ENCODE results near the gene TRMT10C. TPM values are rescaled to one million over a fixed set of nuclear protein-coding genes. Genes with fewer than 3 reads are reported as not detected.
"Not testable (repeated sequence)": the region's sequence is repeated elsewhere in the genome, so short reads cannot be mapped to it uniquely, and the experiment has no call there.

Gene TRMT10C
- polyA plus RNA-seq, 1 donor: 27.5 TPM

DNA sequence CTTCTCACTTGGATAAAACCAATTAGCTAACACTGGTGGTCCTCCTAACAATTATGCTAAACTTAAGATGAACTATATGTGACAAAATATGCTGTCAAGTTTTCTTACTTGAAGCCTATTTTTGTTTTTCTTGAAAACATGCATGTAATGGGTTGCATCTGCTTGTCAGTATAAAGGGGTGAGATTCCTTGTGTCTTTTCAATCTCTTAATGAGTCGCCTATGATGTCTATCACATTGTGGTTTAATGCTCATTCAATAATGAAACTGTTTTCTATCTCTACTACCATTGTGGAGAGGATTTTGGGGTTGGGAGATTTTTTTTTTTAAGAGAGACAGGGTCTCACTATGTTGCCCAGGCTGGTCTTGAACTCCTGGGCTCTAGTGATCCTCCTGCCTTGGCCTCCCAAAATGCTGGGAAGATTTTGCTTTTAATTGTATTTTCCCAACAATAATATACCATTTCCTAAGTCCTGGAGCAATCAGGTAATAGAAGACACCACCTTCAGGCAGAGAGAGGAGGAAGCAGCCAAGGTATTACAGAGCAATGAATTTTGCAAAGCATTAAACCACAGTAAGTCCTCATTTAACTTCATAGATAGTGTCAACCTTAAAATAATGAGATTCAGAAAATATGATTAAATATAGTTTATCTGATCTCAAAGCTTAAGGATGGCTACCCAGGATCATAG lies 17.4 kb upstream of the TRMT10C start:
- H3K4me3 ChIP-seq (ENCODE audit: low read length): no peak overlapping the region
- no peaks in the 10 kb centered on the region for H3K4me1 ChIP-seq (ENCODE audit: control insufficient read depth, insufficient read depth, low read length)
- WGBS (ENCODE audit: insufficient coverage, low lambda C conversion rate): no CpG with 5 or more reads among the region's 1 CpG
- no peaks in the 10 kb centered on the region for H3K9me3 ChIP-seq (ENCODE audit: control insufficient read depth, low read depth, low read length)
- no peak for DNase-seq
- no peaks in the 10 kb centered on the region for H3K36me3 ChIP-seq (ENCODE audit: control insufficient read depth, insufficient read depth, low read length)
- H3K27ac ChIP-seq (ENCODE audit: low read length): no peak overlapping the region
- no peaks in the 10 kb centered on the region for H3K27me3 ChIP-seq (ENCODE audit: control insufficient read depth, insufficient read depth, low read length)

DNA sequence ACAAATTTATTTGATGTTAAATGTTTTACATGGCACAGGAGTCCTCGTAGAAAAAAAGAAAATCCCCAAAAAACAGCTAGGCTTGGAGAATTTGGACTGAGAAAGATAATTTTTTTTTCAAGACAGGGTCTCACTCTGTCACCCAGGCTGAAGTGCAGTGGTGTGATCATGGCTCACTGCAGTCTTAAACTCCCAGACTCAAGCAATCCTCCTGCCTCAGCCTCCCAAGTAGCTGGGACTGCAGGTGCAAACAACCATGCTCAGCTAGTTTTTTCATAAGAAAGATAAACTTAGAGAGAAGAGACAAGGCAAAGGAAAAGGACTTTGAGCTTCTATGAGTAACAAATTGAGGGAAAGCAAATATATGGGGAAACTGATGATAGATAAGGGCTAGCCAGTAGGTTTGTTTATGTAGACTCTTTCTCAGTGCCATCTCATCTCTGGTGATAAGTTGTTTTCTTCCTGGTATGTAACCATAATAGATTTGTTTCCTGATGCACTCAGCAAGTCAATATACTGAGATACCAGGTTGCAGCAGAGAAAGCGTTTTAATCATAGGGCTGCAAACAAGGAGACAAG lies 13.1 kb upstream of the TRMT10C start:
- Histone ChIP-seq H3K27me3 (ENCODE audit: control insufficient read depth, insufficient read depth, low read length) (no peaks in the 10 kb centered on the region), H3K4me1 (ENCODE audit: control insufficient read depth, insufficient read depth, low read length) (peaks cover 2% of the 10 kb centered on the region), H3K9me3 (ENCODE audit: control insufficient read depth, low read depth, low read length) (peaks cover 13% of the 10 kb centered on the region), H3K36me3 (ENCODE audit: control insufficient read depth, insufficient read depth, low read length) (no peaks in the 10 kb centered on the region), H3K4me3 (ENCODE audit: low read length) (no peak overlapping the region), H3K27ac (ENCODE audit: low read length) (no peak overlapping the region)
- WGBS (ENCODE audit: insufficient coverage, low lambda C conversion rate): no CpG with 5 or more reads among the region's 2 CpGs
- DNase-seq: peak; percentile 33 to 61

DNA sequence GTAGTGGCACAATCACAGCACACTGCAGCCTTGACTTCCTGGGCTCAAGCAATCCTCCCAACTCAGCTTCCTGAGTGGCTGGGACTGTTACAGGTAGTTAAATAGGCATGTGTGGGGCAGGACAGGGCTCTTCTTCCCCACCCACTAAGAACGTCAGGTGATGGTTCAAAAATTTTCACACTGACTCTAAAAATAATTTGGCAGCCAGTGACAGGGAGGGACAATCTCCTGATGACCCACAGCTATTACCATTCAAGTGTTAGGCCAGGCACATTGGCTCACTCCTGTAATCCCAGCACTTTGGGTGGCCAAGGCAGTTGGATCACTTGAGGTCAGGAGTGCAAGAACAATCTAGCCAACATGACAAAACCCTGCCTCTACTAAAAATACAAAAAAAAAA lies 12.2 kb upstream of the TRMT10C start:
- DNase-seq: no peak
- H3K4me3 ChIP-seq (ENCODE audit: low read length): no peak overlapping the region
- no peaks in the 10 kb centered on the region for H3K36me3 ChIP-seq (ENCODE audit: control insufficient read depth, insufficient read depth, low read length)
- H3K4me1 ChIP-seq (ENCODE audit: control insufficient read depth, insufficient read depth, low read length): peaks cover 2% of the 10 kb centered on the region
- no peaks in the 10 kb centered on the region for H3K27me3 ChIP-seq (ENCODE audit: control insufficient read depth, insufficient read depth, low read length)
- no peak overlapping the region for H3K27ac ChIP-seq (ENCODE audit: low read length)
- no CpG with 5 or more reads among the region's 1 CpG for WGBS (ENCODE audit: insufficient coverage, low lambda C conversion rate)
- H3K9me3 ChIP-seq (ENCODE audit: control insufficient read depth, low read depth, low read length): peaks cover 13% of the 10 kb centered on the region

DNA sequence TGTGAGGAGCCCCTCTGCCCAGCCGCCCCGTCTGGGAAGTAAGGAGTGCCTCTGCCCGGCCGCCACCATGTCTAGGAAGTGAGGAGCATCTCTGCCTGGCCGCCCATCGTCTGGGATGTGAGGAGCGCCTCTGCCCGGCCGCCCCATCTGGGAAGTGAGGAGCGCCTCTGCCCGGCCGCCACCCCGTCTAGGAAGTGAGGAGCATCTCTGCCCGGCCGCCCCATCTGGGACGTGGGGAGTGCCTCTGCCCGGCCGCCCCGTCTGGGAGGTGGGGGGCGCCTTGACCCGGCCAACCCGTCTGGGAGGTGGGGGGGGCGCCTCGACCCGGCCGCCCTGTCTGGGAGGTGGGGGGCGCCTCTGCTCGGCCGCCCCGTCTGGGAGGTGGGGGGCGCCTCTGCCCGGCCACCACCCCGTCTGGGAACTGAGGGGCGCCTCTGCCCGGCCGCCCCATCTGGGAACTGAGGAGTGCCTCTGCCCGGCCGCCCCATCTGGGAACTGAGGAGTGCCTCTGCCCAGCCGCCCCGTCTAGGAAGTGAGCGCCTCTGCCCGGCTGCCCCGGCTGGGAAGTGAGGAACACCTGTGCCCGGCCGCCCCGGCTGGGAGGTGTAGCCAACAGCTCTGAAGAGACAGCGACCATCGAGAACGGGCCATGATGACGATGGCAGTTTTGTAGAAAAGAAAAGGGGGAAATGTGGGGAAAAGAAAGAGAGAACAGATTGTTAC lies 10.1 kb upstream of the TRMT10C start:
- DNase-seq; H3K36me3 ChIP-seq (ENCODE audit: control insufficient read depth, insufficient read depth, low read length); H3K27ac ChIP-seq (ENCODE audit: low read length); H3K4me1 ChIP-seq (ENCODE audit: control insufficient read depth, insufficient read depth, low read length); H3K4me3 ChIP-seq (ENCODE audit: low read length); H3K27me3 ChIP-seq (ENCODE audit: control insufficient read depth, insufficient read depth, low read length): not testable (repeated sequence)
- H3K9me3 ChIP-seq (ENCODE audit: control insufficient read depth, low read depth, low read length): peaks cover 13% of the 10 kb centered on the region
- WGBS (ENCODE audit: insufficient coverage, low lambda C conversion rate): no CpG with 5 or more reads among the region's 50 CpGs

DNA sequence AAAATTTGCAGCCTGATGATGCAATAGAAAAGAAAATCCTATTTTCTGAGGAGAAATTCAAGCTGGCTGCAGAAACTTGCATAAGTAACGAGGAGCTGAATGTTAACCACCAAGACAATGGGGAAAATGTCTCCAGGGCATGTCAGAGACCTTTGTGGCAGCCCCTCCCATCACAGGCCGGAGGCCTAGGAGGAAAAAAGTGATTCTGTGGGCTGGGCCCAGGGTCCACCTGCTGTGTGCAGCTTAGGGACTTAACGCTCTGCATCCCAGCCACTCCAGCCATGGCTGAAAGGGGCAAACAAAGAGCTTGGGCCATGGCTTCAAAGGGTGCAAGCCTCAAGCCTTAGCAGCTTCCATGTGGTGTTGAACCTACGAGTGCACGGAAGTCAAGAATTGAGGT lies 8.3 kb upstream of the TRMT10C start:
- not testable (repeated sequence) for DNase-seq; H3K27me3 ChIP-seq (ENCODE audit: control insufficient read depth, insufficient read depth, low read length); H3K4me1 ChIP-seq (ENCODE audit: control insufficient read depth, insufficient read depth, low read length); H3K36me3 ChIP-seq (ENCODE audit: control insufficient read depth, insufficient read depth, low read length); H3K4me3 ChIP-seq (ENCODE audit: low read length); H3K27ac ChIP-seq (ENCODE audit: low read length)
- H3K9me3 ChIP-seq (ENCODE audit: control insufficient read depth, low read depth, low read length): peaks cover 13% of the 10 kb centered on the region
- WGBS (ENCODE audit: insufficient coverage, low lambda C conversion rate): no CpG with 5 or more reads among the region's 5 CpGs

DNA sequence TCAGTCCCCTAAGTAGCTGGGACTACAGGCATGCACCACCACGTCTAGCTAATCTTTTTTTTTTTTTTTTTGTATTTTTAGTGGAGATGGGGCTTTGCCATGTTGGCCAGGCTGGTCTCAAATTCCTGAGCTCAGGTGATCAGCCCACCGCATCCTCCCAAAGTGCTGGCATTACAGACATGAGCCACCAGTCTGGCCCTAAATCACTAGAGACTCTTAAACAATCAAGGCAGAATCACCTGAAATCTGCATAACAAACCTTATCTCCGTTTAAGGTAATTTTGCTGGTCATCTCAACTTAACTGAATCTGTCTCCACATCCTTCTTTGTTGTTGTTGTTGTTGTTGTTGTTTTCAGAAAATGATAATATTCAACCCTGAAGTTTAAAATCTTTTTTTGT lies 5.6 kb upstream of the TRMT10C start:
- Histone ChIP-seq H3K36me3 (ENCODE audit: control insufficient read depth, insufficient read depth, low read length) (no peaks in the 10 kb centered on the region), H3K27ac (ENCODE audit: low read length) (no peak overlapping the region), H3K9me3 (ENCODE audit: control insufficient read depth, low read depth, low read length) (peaks cover 7% of the 10 kb centered on the region), H3K4me1 (ENCODE audit: control insufficient read depth, insufficient read depth, low read length) (no peaks in the 10 kb centered on the region), H3K4me3 (ENCODE audit: low read length) (no peak overlapping the region), H3K27me3 (ENCODE audit: control insufficient read depth, insufficient read depth, low read length) (no peaks in the 10 kb centered on the region)
- no CpG with 5 or more reads among the region's 3 CpGs for WGBS (ENCODE audit: insufficient coverage, low lambda C conversion rate)
- DNase-seq: no peak

DNA sequence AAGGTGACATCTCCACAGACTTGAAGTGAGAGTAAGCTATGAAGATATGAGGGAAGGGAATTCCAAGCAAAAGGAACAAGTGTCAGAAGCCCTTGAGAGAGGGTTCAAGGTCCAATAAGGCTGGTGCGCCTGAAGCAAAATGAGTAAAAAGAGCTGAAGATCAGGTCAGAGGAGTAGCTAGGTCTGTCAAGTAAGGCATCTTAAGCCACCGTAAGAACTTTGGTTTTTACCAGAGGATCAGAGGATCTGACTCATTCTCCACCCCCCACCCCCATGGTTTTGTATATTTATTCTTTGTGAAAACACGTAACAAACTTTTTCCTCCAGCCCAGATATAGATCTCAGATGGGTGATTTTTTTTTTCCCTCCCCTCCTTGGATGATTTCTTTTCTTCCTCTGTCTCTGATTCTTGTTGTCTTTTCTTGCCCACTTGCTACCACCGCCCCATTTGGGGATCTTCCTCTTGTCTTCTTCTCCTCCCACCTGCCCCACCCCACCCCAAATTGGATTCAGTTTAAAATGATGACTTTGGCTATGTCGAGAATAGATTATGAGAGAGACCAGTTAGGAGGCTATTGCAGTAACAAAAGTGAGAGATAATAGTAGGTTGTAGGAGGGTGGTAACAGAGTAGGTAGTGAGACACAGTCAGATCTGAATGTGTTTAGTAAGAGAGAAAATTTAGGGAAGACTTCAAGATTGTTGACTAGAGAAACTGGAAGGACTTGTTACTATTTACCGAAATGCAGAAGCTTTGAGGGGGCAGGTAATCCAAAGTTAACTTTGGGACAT lies 6.1 kb downstream of the TRMT10C start:
- H3K27me3 ChIP-seq (ENCODE audit: control insufficient read depth, insufficient read depth, low read length): no peaks in the 10 kb centered on the region
- 93% methylated on average over 3 of the region's 6 CpGs for WGBS (ENCODE audit: insufficient coverage, low lambda C conversion rate)
- H3K4me1 ChIP-seq (ENCODE audit: control insufficient read depth, insufficient read depth, low read length): peaks cover 5% of the 10 kb centered on the region
- no peak overlapping the region for H3K4me3 ChIP-seq (ENCODE audit: low read length)
- DNase-seq: no peak
- H3K9me3 ChIP-seq (ENCODE audit: control insufficient read depth, low read depth, low read length): no peaks in the 10 kb centered on the region
- no peak overlapping the region for H3K27ac ChIP-seq (ENCODE audit: low read length)
- H3K36me3 ChIP-seq (ENCODE audit: control insufficient read depth, insufficient read depth, low read length): peaks cover 19% of the 10 kb centered on the region

DNA sequence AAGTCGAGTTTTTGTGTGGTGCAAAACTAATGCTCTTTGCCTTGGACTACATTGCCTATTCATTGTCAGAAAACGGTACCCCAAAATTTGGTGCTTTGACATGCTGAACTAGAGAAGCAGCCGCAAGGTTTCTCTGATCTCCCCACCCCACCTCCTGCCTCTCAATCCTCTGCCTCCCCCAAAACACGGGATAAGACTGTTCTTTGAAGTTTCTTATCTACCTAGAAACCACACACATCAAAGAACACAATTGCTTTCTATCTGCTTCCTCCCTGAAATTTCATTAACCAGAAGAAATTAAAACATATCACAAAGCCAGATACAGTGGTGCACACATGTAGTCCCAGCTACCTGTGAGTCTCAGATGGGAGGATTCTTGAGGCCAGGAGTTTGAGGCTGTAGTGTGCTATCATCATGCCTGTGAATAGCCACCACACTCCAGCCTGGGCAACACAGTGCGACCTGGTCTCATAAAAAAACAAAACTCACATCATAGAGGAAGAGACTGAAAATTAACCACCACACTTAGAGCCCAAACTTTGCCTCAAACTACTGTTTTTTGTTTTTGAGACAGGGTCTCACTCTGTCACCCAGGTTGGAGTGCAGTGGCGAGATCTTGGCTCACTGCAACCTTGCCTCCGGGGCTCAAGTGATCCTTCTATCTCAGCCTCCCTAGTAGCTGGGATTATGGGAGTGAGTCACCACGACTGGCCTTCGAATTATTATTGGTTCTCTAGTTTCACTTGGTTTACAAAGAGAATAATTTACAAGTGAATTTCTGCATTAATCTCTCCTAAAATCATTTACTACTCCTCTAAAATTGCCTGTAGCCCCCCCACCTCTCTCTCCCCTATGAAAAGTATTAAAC lies 9.6 kb downstream of the TRMT10C start:
- peaks cover 8% of the 10 kb centered on the region for H3K4me1 ChIP-seq (ENCODE audit: control insufficient read depth, insufficient read depth, low read length)
- no peaks in the 10 kb centered on the region for H3K9me3 ChIP-seq (ENCODE audit: control insufficient read depth, low read depth, low read length)
- H3K27ac ChIP-seq (ENCODE audit: low read length): no peak overlapping the region
- no peaks in the 10 kb centered on the region for H3K27me3 ChIP-seq (ENCODE audit: control insufficient read depth, insufficient read depth, low read length)
- H3K36me3 ChIP-seq (ENCODE audit: control insufficient read depth, insufficient read depth, low read length): peaks cover 11% of the 10 kb centered on the region
- no peak overlapping the region for H3K4me3 ChIP-seq (ENCODE audit: low read length)
- DNase-seq: no peak
- WGBS (ENCODE audit: insufficient coverage, low lambda C conversion rate): 73% methylated on average over 2 of the region's 9 CpGs

DNA sequence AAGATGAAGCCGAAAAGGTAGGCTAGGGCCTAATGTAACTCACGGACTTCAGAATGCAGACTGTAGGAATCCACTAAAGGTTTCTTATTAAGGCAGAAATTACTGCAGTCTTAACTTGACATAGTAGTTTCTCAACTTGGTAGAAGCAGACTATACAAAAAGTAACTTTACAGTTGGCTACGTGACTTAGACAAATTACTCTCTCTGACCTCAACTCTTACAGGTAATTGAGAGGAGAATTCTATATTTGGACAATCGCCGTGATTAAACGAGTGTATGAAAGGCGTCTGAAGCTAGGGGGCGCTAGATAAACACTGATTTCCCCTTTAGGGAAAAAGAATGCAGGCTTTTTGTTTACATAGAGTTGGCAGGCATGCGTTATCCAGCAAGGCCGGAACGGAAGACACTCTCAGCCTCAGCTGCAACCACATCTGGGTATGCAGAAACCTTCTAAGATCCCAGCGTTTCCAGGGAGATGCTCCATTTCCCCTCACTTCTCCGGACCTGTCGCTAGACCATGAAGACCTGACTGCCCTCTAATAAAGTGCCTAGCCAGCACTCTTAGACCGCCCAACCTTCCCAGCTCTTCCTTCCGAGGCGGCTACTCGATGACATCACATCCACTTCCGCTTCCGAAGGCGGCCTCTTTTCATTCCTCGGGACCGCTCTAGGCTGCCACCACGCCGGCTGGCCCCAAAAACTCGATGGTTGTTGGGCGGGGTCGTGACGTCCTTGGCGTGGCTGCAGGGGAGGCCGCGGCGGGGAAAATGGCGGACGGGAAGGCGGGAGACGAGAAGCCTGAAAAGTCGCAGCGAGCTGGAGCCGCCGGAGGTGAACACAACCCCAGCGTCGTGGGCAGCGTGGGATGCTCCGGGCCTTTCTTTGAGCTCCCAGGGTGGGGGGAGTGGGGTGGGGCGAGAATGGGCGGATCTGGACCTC lies 12.1 kb downstream of the TRMT10C start, which contains the start of gene PCNP:
Gene PCNP (plus strand): TSS at position 732 of the 939 bp plus-strand sequence. CDS start 36 bp downstream, at position 768.
- 41% methylated on average over 2 of the region's 47 CpGs for WGBS (ENCODE audit: insufficient coverage, low lambda C conversion rate)

More for the DNA sequence above, 12.1 kb downstream of the TRMT10C start, which contains the start of gene PCNP:
- Histone ChIP-seq H3K36me3 (ENCODE audit: control insufficient read depth, insufficient read depth, low read length) (peaks cover 11% of the 10 kb centered on the region), H3K27me3 (ENCODE audit: control insufficient read depth, insufficient read depth, low read length) (no peaks in the 10 kb centered on the region), H3K4me3 (ENCODE audit: low read length) (peak within 1 kb of the TSS; percentile 96), H3K27ac (ENCODE audit: low read length) (peak within 1 kb of the TSS; percentile 98), H3K4me1 (ENCODE audit: control insufficient read depth, insufficient read depth, low read length) (peaks cover 8% of the 10 kb centered on the region), H3K9me3 (ENCODE audit: control insufficient read depth, low read depth, low read length) (peaks cover 3% of the 10 kb centered on the region)
- DNase-seq: peak; percentile 99 to 100

All from large intestine (tissue), 3 donors.